ENCODE results near the gene SRR. TPM values are rescaled to one million over a fixed set of nuclear protein-coding genes. Genes with fewer than 3 reads are reported as not detected.

SRR gene
- total RNA-seq, 1 experiment from 2014 or later: 5.6 TPM

- H3K36me3 Mint-ChIP-seq (ENCODE audit: insufficient read depth in 1 of 3, low read depth in 3 of 3): peaks cover 0 to 9% (median 0%) of the 10 kb centered on the region in 3 experiments; a peak in 2 of 7 replicates
- DNase-seq: no peak
- no peak overlapping the region for H4K5ac ChIP-seq (ENCODE audit: insufficient read length, low read depth, low read length)
- H3K9me3 Mint-ChIP-seq: no peaks in the 10 kb centered on the region
- H3K79me1 ChIP-seq (ENCODE audit: insufficient read depth, low read depth, low read length, poor library complexity, severe bottlenecking): no peaks in the 10 kb centered on the region
- TF ChIP-seq CTCF (conservative IDR thresholded peaks at IDR 0.05): no peak
- no peak overlapping the region for H2BK20ac ChIP-seq (ENCODE audit: low read depth, low read length, poor library complexity, severe bottlenecking)
- H3K4me1 Mint-ChIP-seq: peaks cover 16 to 34% of the 10 kb centered on the region in 2 experiments
- H3K27ac ChIP-seq (ENCODE audit: insufficient read length, low read depth, low read length): no peak overlapping the region
- no peak overlapping the region for H2BK5ac ChIP-seq (ENCODE audit: insufficient read length, low read length)
- H3K27me3 ChIP-seq (ENCODE audit: insufficient read depth, low read length): no peaks in the 10 kb centered on the region
- peaks cover 5% of the 10 kb centered on the region for H3K23me2 ChIP-seq (ENCODE audit: insufficient read length, low read depth, low read length, poor library complexity, severe bottlenecking)
- no peak overlapping the region for H4K91ac ChIP-seq (ENCODE audit: insufficient read length, low read depth, low read length)
- no peak overlapping the region for H2AK5ac ChIP-seq (ENCODE audit: insufficient read length, low read length)
- H2BK120ac ChIP-seq (ENCODE audit: low read depth, low read length, poor library complexity, severe bottlenecking): no peak overlapping the region
- no peak overlapping the region for H4K8ac ChIP-seq (replicated peaks; ENCODE audit: insufficient read length, low read depth, low read length)
- no peak overlapping the region for H2AFZ ChIP-seq (ENCODE audit: low read length)
- H3K27ac Mint-ChIP-seq: no peak overlapping the region
- no peak overlapping the region for H3K4me2 ChIP-seq (ENCODE audit: insufficient read depth, insufficient read length, low read length)
- no peak overlapping the region for H3K14ac ChIP-seq (ENCODE audit: insufficient read depth, low read length)
- no peak overlapping the region for H3K23ac ChIP-seq (ENCODE audit: insufficient read length, low read depth, low read length)
- no peak overlapping the region for H2BK15ac ChIP-seq (ENCODE audit: low read depth, low read length)
- no peak overlapping the region for H3K9ac ChIP-seq (ENCODE audit: extremely low read depth, insufficient read length, low read length)
- H3K18ac ChIP-seq (ENCODE audit: insufficient read length, low read depth, low read length): no peak overlapping the region
- H3K4ac ChIP-seq (ENCODE audit: low read depth, low read length): no peak overlapping the region
- WGBS (ENCODE audit: extremely low coverage, insufficient read length, low lambda C conversion rate): no CpG with 5 or more reads among the region's 6 CpGs
- H3T11ph ChIP-seq (ENCODE audit: low read length): no peak overlapping the region
- H4K20me1 ChIP-seq (ENCODE audit: control insufficient read depth, insufficient read depth, insufficient read length): no peaks in the 10 kb centered on the region
- peaks cover 4% of the 10 kb centered on the region for H3K4me1 ChIP-seq (ENCODE audit: insufficient read depth, low read length)
- H3K27me3 Mint-ChIP-seq (ENCODE audit: low read depth): no peaks in the 10 kb centered on the region
- H2BK12ac ChIP-seq (ENCODE audit: insufficient read length, low read depth, low read length): no peak overlapping the region
- H3K9me3 ChIP-seq (ENCODE audit: control insufficient read depth, low read depth, low read length): no peaks in the 10 kb centered on the region
- H3K79me2 ChIP-seq (ENCODE audit: insufficient read depth, low read length): no peaks in the 10 kb centered on the region; the same call in 1 of the 2 replicates
- H3K4me3 Mint-ChIP-seq: no peak overlapping the region
- no peak overlapping the region for H3K56ac ChIP-seq (ENCODE audit: insufficient read length, low read depth, low read length)
Observed at GRCh38 chr17:2351269-2351668, 47.5 kb downstream of the SRR start.

Data from H9 (cell line).